PC-9 (cell line): ENCODE data around the gene ONECUT2. TPM values are rescaled to one million over a fixed set of nuclear protein-coding genes. Genes with fewer than 3 reads are reported as not detected.

Source experiments
- BruUV-seq: library from RNA; stranded (reverse); fragments of 400-500 nt; replicated peaks from 2 replicates; lab custom pipeline; 2021; lab: Mats Ljungman, UMichigan
- CTCF ChIA-PET: fragments of 300-600 bp; sonication (Branson Sonifier 250); formaldehyde crosslinking; loops from one replicate; lab custom pipeline; 2022; ENCODE audit warnings: antibody characterized with exemption; lab: Charles Lee
- POLR2A ChIA-PET: fragments of 300-600 bp; sonication (Branson Sonifier 250); formaldehyde crosslinking; loops from one replicate; lab custom pipeline; 2022; ENCODE audit warnings: antibody characterized with exemption; ENCODE audit not compliant: unreplicated experiment; lab: Charles Lee
- DNase-seq, 2 experiments: peaks; one replicate each; pipeline versions ENCODE4 v3.0.0 to v3.0.0-alpha.2; 2015 to 2022; ENCODE audit warnings: mixed read lengths in 1 of 2
- H2AFZ ChIP-seq: fragments of 200-600 bp; sonication (generic); 2 replicates; pipeline ENCODE4 v1.8.1; 2017; ENCODE audit warnings: antibody characterized with exemption
- H3F3A ChIP-seq: fragments of 200-600 bp; sonication (generic); 2 replicates; pipeline ENCODE4 v1.8.1; 2017; ENCODE audit warnings: antibody characterized with exemption, mild to moderate bottlenecking, low read depth; ENCODE audit not compliant: insufficient read depth
- H3K27ac ChIP-seq: fragments of 200-600 bp; sonication (generic); 2 replicates; pipeline ENCODE4 v1.6.1; 2016; ENCODE audit warnings: mixed run types
- H3K27me3 ChIP-seq: fragments of 200-600 bp; sonication (generic); 2 replicates; pipeline ENCODE4 v1.6.1; 2016; ENCODE audit warnings: low read depth, mixed run types; ENCODE audit not compliant: insufficient read depth
- H3K36me3 ChIP-seq: fragments of 200-600 bp; sonication (generic); 2 replicates; pipeline ENCODE4 v1.6.1; 2016; ENCODE audit warnings: low read depth, mixed run types
- H3K4me1 ChIP-seq: fragments of 200-600 bp; sonication (generic); replicated peaks from 2 replicates; pipeline ENCODE4 v1.6.1; 2016; ENCODE audit warnings: mixed run types; ENCODE audit not compliant: insufficient read depth
- H3K4me2 ChIP-seq: fragments of 200-600 bp; sonication (generic); 2 replicates; pipeline ENCODE4 v1.6.1; 2017; ENCODE audit warnings: mixed run types
- H3K4me3 ChIP-seq: fragments of 200-600 bp; sonication (generic); 2 replicates; pipeline ENCODE4 v1.6.1; 2016; ENCODE audit warnings: mixed run types
- H3K79me2 ChIP-seq: fragments of 200-600 bp; sonication (generic); 2 replicates; pipeline ENCODE4 v1.6.1; 2017; ENCODE audit warnings: low read depth, mixed run types
- H3K9me2 ChIP-seq: fragments of 200-600 bp; sonication (generic); 2 replicates; pipeline ENCODE4 v1.8.1; 2017; ENCODE audit warnings: mild to moderate bottlenecking; ENCODE audit not compliant: insufficient read depth
- H3K9me3 ChIP-seq: fragments of 200-600 bp; sonication (generic); 2 replicates; pipeline ENCODE4 v1.8.1; 2016; ENCODE audit warnings: low read depth; ENCODE audit not compliant: insufficient read depth
- H4K20me1 ChIP-seq: fragments of 200-600 bp; sonication (generic); 2 replicates; pipeline ENCODE4 v1.8.1; 2017; ENCODE audit not compliant: insufficient read depth
- EZH2 ChIP-seq: fragments of 200-600 bp; sonication (generic); IDR thresholded peaks from 2 replicates; pipeline ENCODE4 v1.8.0; 2017; ENCODE audit warnings: antibody characterized with exemption, low read depth
- intact Hi-C: fragments of 100-400 bp; cut with micrococcal nuclease; formaldehyde crosslinking; loops from one replicate; pipeline ENCODE4 v1.10.0; 2022; ENCODE audit not compliant: unreplicated experiment
- total RNA-seq: library from RNA; stranded (reverse); gene quantifications from 2 replicates; pipeline ENCODE4 v1.2.3, GENCODE V29; 2021
- TF ChIP-seq, protein P1 (sequence below): fragments of 200-600 bp; sonication (generic); conservative IDR thresholded peaks from 2 replicates; pipeline ENCODE4 v1.6.1; 2017; ENCODE audit warnings: mixed run types, antibody characterized with exemption, mild to moderate bottlenecking, moderate library complexity

Gene ONECUT2
- total RNA-seq, 1 experiment from 2014 or later: 0.35 TPM

DNA sequence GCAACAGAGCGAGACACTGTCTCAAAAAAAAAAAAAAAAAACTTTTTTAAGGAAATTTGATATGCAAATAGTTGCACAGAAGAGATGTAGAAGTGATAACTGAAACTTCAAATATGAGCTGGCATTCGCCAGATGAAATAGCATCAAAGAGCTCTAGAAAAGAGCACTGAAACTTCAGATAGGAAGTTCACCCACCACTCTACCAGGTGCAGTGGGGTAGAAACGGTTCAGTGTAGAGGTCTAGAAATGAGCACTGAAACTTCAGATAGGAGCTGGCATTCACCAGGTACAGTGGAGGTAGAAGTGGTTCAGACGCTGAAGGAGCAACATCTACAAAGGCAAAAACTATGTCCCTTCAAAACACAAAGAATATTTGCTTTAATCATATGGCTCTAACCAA, 9.0 kb upstream of the ONECUT2 start:
- no peaks in the 10 kb centered on the region for H3K27me3 ChIP-seq
- BruUV-seq: no TSS peak
- ChIA-PET POLR2A (no interaction called here), CTCF (no interaction called here)
- no peaks in the 10 kb centered on the region for H3F3A ChIP-seq
- H3K4me1 ChIP-seq: no peaks in the 10 kb centered on the region
- TF ChIP-seq, protein P1, sequence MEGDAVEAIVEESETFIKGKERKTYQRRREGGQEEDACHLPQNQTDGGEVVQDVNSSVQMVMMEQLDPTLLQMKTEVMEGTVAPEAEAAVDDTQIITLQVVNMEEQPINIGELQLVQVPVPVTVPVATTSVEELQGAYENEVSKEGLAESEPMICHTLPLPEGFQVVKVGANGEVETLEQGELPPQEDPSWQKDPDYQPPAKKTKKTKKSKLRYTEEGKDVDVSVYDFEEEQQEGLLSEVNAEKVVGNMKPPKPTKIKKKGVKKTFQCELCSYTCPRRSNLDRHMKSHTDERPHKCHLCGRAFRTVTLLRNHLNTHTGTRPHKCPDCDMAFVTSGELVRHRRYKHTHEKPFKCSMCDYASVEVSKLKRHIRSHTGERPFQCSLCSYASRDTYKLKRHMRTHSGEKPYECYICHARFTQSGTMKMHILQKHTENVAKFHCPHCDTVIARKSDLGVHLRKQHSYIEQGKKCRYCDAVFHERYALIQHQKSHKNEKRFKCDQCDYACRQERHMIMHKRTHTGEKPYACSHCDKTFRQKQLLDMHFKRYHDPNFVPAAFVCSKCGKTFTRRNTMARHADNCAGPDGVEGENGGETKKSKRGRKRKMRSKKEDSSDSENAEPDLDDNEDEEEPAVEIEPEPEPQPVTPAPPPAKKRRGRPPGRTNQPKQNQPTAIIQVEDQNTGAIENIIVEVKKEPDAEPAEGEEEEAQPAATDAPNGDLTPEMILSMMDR: no peak
- no peak for TF ChIP-seq EZH2
- intact Hi-C loops: no loop called here
- no peaks in the 10 kb centered on the region for H3K36me3 ChIP-seq
- no peak overlapping the region for H3K4me2 ChIP-seq
- no peak overlapping the region for H3K27ac ChIP-seq
- no peaks in the 10 kb centered on the region for H4K20me1 ChIP-seq
- H3K79me2 ChIP-seq: no peaks in the 10 kb centered on the region
- H3K4me3 ChIP-seq: no peak overlapping the region
- DNase-seq: no peak
- no peaks in the 10 kb centered on the region for H3K9me3 ChIP-seq
- 0 out of 2 replicates have a peak overlapping the region, but pooled peaks have one; percentile 33 for H2AFZ ChIP-seq
- H3K9me2 ChIP-seq: no peaks in the 10 kb centered on the region

DNA sequence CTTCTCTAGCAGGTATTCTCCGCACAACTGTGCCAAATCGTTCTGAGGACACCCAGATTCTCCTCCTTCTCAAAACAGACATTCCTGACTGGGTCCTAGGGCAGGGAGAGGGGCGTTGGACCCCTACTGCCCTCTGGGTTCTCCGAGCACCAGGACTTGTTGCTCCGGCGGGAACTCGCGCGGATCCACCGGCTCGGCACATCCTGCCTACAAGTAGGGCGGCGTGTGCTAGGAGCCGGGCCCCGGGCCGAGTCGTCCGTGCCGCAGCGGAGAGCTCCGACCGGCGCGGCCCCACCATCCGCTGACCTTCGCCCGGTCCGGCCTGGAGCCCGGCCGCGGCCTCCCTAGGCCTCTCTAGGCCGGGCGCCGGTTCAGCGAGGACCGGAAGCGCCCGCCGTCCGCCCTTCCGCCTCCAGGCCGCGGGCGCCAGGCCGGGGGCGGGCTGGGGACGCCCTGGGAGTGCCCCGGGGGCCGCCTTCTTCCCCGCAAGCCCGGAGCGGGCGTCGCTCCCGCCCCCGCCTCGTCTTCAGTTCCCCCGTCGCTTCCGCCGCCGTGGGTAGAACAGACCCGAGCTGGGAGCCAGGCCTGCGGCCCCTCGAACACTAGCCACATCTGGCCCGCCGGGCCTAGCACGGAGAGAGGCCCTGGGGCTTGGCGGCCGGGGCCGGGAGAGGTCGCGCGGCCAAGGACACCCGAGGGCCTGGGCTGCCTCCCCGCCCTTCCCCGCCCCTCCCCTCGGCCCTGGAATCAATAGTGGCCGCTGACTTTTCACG, 7.6 kb upstream of the ONECUT2 start:
- Histone ChIP-seq H3K36me3 (no peaks in the 10 kb centered on the region), H3F3A (no peaks in the 10 kb centered on the region), H3K27me3 (no peaks in the 10 kb centered on the region), H3K4me3 (no peak overlapping the region), H3K9me3 (no peaks in the 10 kb centered on the region), H3K27ac (no peak overlapping the region), H3K4me1 (peaks cover 1% of the 10 kb centered on the region; the same call in 1 of the 2 replicates), H3K79me2 (no peaks in the 10 kb centered on the region), H4K20me1 (no peaks in the 10 kb centered on the region), H3K4me2 (no peak overlapping the region), H3K9me2 (no peaks in the 10 kb centered on the region), H2AFZ (no peak overlapping the region)
- no peak for TF ChIP-seq EZH2
- TF ChIP-seq, protein P1: no peak
- intact Hi-C loops: no loop called here
- BruUV-seq: no TSS peak
- DNase-seq: no peak
- CTCF ChIA-PET: no interaction called here
- POLR2A ChIA-PET: no interaction called here

DNA sequence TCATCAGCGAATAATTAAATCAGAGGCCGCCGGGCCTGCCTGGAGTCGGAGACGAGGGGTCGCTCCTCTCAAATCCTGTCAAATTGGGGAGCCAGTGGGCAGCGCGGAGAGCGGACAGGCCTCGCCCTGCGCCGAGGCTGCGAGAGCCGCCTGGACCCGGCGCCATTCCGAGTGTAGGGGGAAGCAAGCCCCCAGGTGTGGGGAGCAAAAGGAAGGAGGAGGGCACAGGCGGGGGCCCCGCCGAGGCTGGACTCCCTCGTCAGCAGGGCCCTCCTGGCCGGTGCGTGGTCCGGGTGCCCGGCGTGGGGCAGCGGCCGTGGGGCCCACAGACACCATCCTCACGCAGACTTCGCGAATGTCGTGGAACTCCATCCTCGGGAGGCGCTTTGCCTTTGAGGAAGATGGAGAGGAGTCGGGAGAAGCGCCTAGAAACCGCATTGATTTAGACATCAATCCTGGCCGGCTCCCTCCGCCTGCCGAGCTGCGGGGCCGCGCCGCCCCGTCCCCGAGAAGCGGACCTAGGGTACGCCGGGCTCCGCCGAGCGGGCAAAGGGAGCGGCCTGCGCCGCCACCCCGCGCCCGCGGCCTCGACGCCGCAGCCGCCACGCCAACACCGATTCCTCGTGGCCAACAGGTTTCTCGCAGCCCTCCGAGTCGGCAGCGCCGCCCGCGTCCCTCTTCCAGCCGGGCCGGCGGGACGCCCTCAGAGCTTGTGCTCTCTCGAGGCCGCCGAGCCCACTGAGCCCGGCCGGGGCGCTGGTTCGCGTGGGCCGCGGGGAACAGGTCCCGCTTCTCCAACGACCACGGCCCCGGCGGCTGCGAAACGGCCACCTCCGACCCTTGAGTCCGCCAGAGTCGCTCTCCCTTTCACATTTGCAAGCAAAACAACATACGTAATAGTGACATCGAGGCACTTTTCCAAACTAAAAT, 6.7 kb upstream of the ONECUT2 start:
- H3K27ac ChIP-seq: no peak overlapping the region
- CTCF ChIA-PET: no interaction called here
- no peaks in the 10 kb centered on the region for H3K9me3 ChIP-seq
- TF ChIP-seq, protein P1: no peak
- no peak for TF ChIP-seq EZH2
- no TSS peak for BruUV-seq
- no peaks in the 10 kb centered on the region for H3F3A ChIP-seq
- peaks cover 10% of the 10 kb centered on the region for H3K4me1 ChIP-seq
- no peak for DNase-seq
- no peak overlapping the region for H3K4me3 ChIP-seq
- H3K9me2 ChIP-seq: no peaks in the 10 kb centered on the region
- no peaks in the 10 kb centered on the region for H3K27me3 ChIP-seq
- H4K20me1 ChIP-seq: no peaks in the 10 kb centered on the region
- intact Hi-C loops: no loop called here
- H3K79me2 ChIP-seq: no peaks in the 10 kb centered on the region
- POLR2A ChIA-PET: interaction anchor here (0.7 kb wide), 1 partner anchor 217 kb away, joined by 8 read pairs; no protein-coding TSS in a partner anchor
- no peak overlapping the region for H2AFZ ChIP-seq
- no peak overlapping the region for H3K4me2 ChIP-seq
- no peaks in the 10 kb centered on the region for H3K36me3 ChIP-seq
